ENCODE data around the gene KCNIP4.

KCNIP4 gene

DNA sequence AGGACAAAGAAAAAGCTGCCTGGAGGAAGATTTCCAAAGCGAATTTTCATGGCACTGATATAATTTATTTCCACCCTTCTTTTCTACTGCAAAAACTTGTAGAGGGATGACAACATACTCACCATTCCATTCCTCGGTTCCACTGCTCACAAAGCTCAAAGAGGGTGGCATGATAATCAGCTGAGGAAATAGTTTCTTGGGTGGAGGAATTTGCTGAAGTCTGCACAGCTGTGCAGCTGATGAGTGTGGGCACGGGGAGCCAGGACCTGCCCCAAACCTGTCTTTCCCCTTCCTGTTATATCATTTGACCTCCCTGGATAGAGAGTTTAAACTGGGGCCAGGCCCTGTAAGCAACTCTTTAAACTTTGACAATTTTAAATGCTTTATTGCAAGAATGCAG, 1087.7 kb downstream of the KCNIP4 start:
- TF ChIP-seq, protein P1, sequence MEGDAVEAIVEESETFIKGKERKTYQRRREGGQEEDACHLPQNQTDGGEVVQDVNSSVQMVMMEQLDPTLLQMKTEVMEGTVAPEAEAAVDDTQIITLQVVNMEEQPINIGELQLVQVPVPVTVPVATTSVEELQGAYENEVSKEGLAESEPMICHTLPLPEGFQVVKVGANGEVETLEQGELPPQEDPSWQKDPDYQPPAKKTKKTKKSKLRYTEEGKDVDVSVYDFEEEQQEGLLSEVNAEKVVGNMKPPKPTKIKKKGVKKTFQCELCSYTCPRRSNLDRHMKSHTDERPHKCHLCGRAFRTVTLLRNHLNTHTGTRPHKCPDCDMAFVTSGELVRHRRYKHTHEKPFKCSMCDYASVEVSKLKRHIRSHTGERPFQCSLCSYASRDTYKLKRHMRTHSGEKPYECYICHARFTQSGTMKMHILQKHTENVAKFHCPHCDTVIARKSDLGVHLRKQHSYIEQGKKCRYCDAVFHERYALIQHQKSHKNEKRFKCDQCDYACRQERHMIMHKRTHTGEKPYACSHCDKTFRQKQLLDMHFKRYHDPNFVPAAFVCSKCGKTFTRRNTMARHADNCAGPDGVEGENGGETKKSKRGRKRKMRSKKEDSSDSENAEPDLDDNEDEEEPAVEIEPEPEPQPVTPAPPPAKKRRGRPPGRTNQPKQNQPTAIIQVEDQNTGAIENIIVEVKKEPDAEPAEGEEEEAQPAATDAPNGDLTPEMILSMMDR (IDR thresholded peaks at IDR 0.05) = no peak
- Histone ChIP-seq H3K4me2 (ENCODE audit: low read length) (no peak overlapping the region), H3K27ac (no peak overlapping the region), H3K4me3 (ENCODE audit: low read depth, low read length) (no peak overlapping the region), H3K79me2 (no peaks in the 10 kb centered on the region), H3K9me3 (ENCODE audit: control insufficient read depth, low read length) (no peaks in the 10 kb centered on the region), H3K36me3 (ENCODE audit: control insufficient read depth, insufficient read depth, low read length) (no peaks in the 10 kb centered on the region), H2AFZ (no peak overlapping the region), H3K4me1 (no peaks in the 10 kb centered on the region), H3K27me3 (ENCODE audit: control insufficient read depth, insufficient read depth, low read length) (no peaks in the 10 kb centered on the region), H3K9ac (no peak overlapping the region)

DNA sequence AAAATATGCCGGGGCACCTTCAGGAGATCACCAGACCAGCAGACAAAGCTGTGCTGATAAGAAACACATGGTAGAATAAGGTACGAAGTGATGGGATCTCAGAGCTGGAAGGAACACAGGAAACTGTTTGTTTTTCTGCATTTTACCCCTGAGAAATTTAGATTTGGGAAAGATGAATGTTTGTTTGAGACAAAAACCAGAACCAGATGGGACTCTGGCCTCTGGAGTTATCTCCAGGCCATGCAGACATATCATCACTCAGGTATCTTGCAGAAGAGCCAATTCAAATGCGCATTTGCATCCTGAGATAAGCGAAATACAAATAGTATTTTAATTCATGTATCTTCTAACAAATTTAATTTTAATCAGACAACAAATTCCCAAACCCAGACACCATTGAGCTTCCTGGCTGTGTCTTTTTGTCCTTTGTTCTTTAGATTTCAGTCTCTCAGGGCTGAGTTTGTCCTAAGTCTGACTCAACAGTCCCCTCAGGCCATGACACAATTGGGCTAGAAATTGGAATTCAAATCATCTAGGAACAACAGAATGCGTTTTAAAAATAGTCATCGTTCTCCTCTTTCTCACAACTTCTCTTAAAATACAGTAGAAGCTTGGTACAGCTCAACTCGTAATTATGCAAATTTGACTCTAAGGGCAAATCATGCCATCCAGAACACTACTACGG, 1089.3 kb downstream of the KCNIP4 start:
- Histone ChIP-seq H3K27ac (no peak overlapping the region), H3K79me2 (no peaks in the 10 kb centered on the region), H3K9me3 (ENCODE audit: control insufficient read depth, low read length) (no peaks in the 10 kb centered on the region), H2AFZ (no peak overlapping the region), H3K36me3 (ENCODE audit: control insufficient read depth, insufficient read depth, low read length) (no peaks in the 10 kb centered on the region), H3K4me2 (ENCODE audit: low read length) (no peak overlapping the region), H3K9ac (no peak overlapping the region), H3K27me3 (ENCODE audit: control insufficient read depth, insufficient read depth, low read length) (no peaks in the 10 kb centered on the region), H3K4me1 (no peaks in the 10 kb centered on the region), H3K4me3 (ENCODE audit: low read depth, low read length) (no peak overlapping the region)
- TF ChIP-seq, protein P1 (IDR thresholded peaks at IDR 0.05) = no peak

DNA sequence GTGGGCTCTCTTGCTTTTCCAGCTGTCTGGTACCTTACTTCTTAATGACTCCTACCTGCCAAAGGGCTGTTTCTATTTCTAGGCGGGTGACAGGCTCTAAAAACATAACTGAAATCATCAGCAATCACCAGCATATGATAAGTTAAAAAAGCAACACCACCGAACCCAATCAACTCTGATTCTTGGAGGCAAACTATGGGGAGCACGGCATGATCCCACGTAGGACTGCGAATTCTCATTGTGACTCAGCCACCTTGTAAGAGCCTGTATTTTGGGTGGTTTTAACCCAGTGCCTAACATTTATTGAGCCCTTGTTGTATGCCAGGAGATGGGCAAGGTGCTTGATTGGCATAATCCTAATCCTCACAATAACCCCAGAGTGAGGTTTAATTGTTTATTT, 1091.5 kb downstream of the KCNIP4 start:
- Histone ChIP-seq H3K27me3 (ENCODE audit: control insufficient read depth, insufficient read depth, low read length) (no peaks in the 10 kb centered on the region), H3K36me3 (ENCODE audit: control insufficient read depth, insufficient read depth, low read length) (no peaks in the 10 kb centered on the region), H3K9me3 (ENCODE audit: control insufficient read depth, low read length) (no peaks in the 10 kb centered on the region), H3K27ac (no peak overlapping the region), H3K79me2 (no peaks in the 10 kb centered on the region), H3K4me3 (ENCODE audit: low read depth, low read length) (no peak overlapping the region), H3K4me1 (no peaks in the 10 kb centered on the region), H2AFZ (no peak overlapping the region), H3K9ac (no peak overlapping the region), H3K4me2 (ENCODE audit: low read length) (no peak overlapping the region)
- TF ChIP-seq, protein P1 (IDR thresholded peaks at IDR 0.05) = no peak

DNA sequence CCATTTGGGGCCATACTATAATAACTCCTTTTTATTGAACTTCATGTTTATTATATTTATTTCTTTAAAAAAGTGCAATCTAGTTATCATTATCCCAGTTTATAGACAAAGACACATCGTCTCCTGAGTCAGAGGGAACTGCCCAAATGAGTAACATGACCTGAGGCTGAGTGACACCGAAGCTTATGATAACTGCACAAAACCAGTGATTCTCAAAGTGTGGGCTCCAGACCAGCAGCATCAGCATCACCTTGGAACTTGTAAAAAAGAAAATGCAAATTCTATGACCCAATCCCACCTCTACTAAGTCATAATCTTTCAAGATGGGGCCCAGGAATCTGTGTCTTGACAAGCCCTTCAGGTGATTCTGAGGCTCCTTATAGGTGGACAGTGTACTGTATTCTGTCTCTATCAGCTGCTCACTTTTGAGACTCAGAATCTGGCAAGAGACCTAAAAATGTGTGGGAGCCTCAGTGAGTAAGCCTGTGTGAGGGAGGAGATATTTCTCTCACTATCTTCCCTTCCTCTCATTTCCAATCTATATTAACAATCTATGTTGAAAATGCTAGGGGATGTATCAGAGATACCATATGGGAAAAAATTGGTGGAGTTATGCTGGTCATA, 1101.3 kb downstream of the KCNIP4 start:
- TF ChIP-seq, protein P1 (IDR thresholded peaks at IDR 0.05) = no peak
- no peak overlapping the region for H3K4me3 ChIP-seq (ENCODE audit: low read depth, low read length)
- no peaks in the 10 kb centered on the region for H3K9me3 ChIP-seq (ENCODE audit: control insufficient read depth, low read length)

DNA sequence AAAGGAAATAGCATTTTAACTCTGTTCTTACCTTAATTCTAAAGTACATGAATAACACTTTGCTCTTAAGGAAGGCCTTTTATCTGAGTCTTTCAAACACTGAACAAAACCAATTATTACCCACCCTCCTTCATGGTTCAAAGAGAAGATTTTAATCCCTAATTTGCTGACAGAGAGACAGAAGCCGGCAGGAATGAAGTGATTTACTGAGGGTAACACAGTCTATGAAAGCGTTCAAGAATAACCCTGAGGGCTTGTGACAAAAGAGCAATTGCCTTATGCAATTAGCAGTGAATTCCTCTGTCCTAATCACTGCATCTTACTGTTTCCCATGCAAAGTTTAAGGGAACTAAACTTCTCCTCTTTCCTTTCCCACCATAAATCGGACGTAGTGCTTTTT, 1104.3 kb downstream of the KCNIP4 start:
- no peak overlapping the region for H3K4me3 ChIP-seq (ENCODE audit: low read depth, low read length)
- H3K9me3 ChIP-seq (ENCODE audit: control insufficient read depth, low read length) = no peaks in the 10 kb centered on the region
- TF ChIP-seq, protein P1 (IDR thresholded peaks at IDR 0.05) = no peak
- H3K4me1 ChIP-seq = no peaks in the 10 kb centered on the region
- no peaks in the 10 kb centered on the region for H3K79me2 ChIP-seq
- no peaks in the 10 kb centered on the region for H3K27me3 ChIP-seq (ENCODE audit: control insufficient read depth, insufficient read depth, low read length)
- no peak overlapping the region for H3K27ac ChIP-seq
- H3K4me2 ChIP-seq (ENCODE audit: low read length) = no peak overlapping the region
- H3K9ac ChIP-seq = no peak overlapping the region
- no peak overlapping the region for H2AFZ ChIP-seq
- no peaks in the 10 kb centered on the region for H3K36me3 ChIP-seq (ENCODE audit: control insufficient read depth, insufficient read depth, low read length)

More for the DNA sequence above, 1101.3 kb downstream of the KCNIP4 start:
- Histone ChIP-seq H3K9ac (no peak overlapping the region), H3K27ac (no peak overlapping the region), H3K27me3 (ENCODE audit: control insufficient read depth, insufficient read depth, low read length) (no peaks in the 10 kb centered on the region), H2AFZ (no peak overlapping the region), H3K79me2 (no peaks in the 10 kb centered on the region), H3K4me1 (no peaks in the 10 kb centered on the region), H3K4me2 (ENCODE audit: low read length) (no peak overlapping the region), H3K36me3 (ENCODE audit: control insufficient read depth, insufficient read depth, low read length) (no peaks in the 10 kb centered on the region)

All from parathyroid adenoma (tissue), 2 donors.